Mucosa of rectum (tissue), 2 donors: ENCODE results near the gene SYNPO2.

Experiments used
- H3K27ac ChIP-seq, 2 donors: one replicate each; pipeline ENCODE4 v1.7.0; 2013; ENCODE audit warnings: inconsistent platforms in 2 of 2, low read depth in 2 of 2, low read length in 2 of 2
- H3K27me3 ChIP-seq, 2 donors: one replicate each; pipeline ENCODE4 v1.7.0; 2013; ENCODE audit warnings: low read length in 2 of 2; ENCODE audit not compliant: control insufficient read depth in 2 of 2, insufficient read depth in 2 of 2
- H3K36me3 ChIP-seq, 2 donors: one replicate each; pipeline ENCODE4 v1.7.0; 2013; ENCODE audit warnings: low read length in 2 of 2; ENCODE audit not compliant: control insufficient read depth in 2 of 2, insufficient read depth in 2 of 2
- H3K4me1 ChIP-seq, 2 donors: one replicate each; pipeline ENCODE4 v1.7.0; 2013; ENCODE audit warnings: low read length in 2 of 2, mild to moderate bottlenecking in 1 of 2; ENCODE audit not compliant: control insufficient read depth in 2 of 2, insufficient read depth in 2 of 2
- H3K4me3 ChIP-seq, 2 donors: one replicate each; pipeline ENCODE4 v1.7.0; 2013; ENCODE audit warnings: low read length in 2 of 2
- H3K9ac ChIP-seq, 2 donors: one replicate each; pipeline ENCODE4 v1.7.0; 2013; ENCODE audit warnings: low read length in 2 of 2, low read depth in 1 of 2, mild to moderate bottlenecking in 1 of 2
- H3K9me3 ChIP-seq, 2 donors: one replicate each; pipeline ENCODE4 v1.7.0; 2013; ENCODE audit warnings: low read length in 2 of 2; ENCODE audit not compliant: control insufficient read depth in 2 of 2
- donor health status: healthy.
- donor health status: Normal muscosa, but diverticular disease.

The SYNPO2 gene

GRCh38 chr4:118879409-118879808 is 9.2 kb upstream of the SYNPO2 start:
- no peaks in the 10 kb centered on the region for H3K36me3 ChIP-seq
- H3K27me3 ChIP-seq: no peaks in the 10 kb centered on the region
- H3K27ac ChIP-seq: no peak overlapping the region
- no peak overlapping the region for H3K4me3 ChIP-seq
- no peak overlapping the region for H3K9ac ChIP-seq
- no peaks in the 10 kb centered on the region for H3K4me1 ChIP-seq
- no peaks in the 10 kb centered on the region for H3K9me3 ChIP-seq

DNA sequence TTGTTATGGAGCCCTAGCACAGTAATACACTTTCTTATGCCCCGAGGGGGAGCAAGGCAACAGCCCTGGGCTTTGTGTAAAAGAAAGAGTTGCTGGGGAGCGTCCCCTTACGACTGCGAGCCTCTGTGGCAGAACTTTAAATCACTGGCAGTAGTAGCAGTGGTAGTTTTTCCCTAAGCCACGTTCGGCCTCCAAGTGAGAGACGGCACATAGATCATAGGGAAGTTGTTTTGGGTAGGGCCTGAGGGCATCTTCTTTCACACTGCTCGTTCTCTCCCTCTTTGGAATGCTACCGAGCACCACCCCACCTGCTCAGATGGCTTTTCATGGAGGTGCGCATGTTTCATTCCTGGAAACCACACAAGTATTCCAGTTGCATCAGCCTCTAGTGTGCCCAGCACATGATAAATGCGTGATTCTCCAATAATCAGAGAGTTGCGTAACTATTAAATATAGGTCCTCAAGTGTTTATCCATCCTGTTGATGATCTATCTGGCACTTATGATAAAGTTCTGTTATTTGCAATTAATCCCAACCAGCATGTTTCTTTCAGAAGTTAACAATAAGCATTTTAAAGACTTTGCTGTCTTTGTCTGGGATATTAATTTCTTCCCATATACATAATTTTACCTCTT is 7.0 kb upstream of the SYNPO2 start:
- Histone ChIP-seq H3K4me1 (no peaks in the 10 kb centered on the region), H3K9ac (no peak overlapping the region), H3K4me3 (no peak overlapping the region), H3K36me3 (no peaks in the 10 kb centered on the region), H3K27ac (no peak overlapping the region), H3K9me3 (no peaks in the 10 kb centered on the region), H3K27me3 (no peaks in the 10 kb centered on the region)

GRCh38 chr4:118883861-118884260 is 4.8 kb upstream of the SYNPO2 start:
- peaks cover under 1 to 3% of the 10 kb centered on the region in 2 donors for H3K4me1 ChIP-seq
- no peak overlapping the region for H3K27ac ChIP-seq
- H3K36me3 ChIP-seq: no peaks in the 10 kb centered on the region
- H3K27me3 ChIP-seq: peaks cover 5 to 6% of the 10 kb centered on the region in 2 donors
- no peak overlapping the region for H3K4me3 ChIP-seq
- H3K9ac ChIP-seq: no peak overlapping the region
- no peaks in the 10 kb centered on the region for H3K9me3 ChIP-seq

DNA sequence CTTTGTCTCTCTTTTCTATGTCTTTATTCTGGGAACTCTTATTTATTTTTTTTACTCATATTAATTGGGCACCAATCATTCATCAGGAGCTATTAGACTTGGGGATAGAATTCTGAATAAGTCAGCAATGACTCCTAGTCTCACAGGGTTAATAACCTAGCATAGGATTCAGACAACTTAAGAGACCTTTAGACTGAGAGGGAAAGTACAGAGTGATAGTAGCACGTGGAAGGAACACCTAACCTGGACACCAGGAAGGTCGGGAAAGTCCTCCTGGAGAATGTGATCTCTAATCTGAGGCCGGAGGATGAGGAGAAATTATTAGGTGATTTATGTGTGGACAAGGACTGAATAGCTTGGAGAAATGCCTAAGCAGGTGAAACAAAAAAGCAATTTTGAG is 3.9 kb upstream of the SYNPO2 start:
- Histone ChIP-seq H3K9ac (no peak overlapping the region), H3K27me3 (peaks cover 11 to 12% of the 10 kb centered on the region in 2 donors), H3K9me3 (no peaks in the 10 kb centered on the region), H3K4me3 (no peak overlapping the region), H3K36me3 (no peaks in the 10 kb centered on the region), H3K4me1 (peaks cover 3% of the 10 kb centered on the region in 2 donors), H3K27ac (no peak overlapping the region)

DNA sequence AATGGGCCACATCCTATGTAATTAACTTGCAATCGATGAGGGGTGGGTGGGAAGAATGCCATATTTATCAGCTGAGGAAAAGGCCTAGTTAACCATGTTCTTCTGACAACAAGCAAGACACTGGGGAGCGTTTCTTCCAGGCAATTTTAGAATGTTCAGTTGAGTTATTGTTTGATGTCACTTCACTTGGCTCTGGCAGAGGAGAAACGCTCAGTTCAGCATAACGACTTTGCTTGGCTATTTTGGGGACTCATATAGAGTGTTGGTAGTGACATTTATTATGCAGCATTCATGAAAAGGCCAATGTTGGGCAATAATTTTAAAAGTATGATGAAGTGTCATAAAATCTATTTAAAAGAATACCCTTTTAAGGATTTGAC is 648 bp downstream of the SYNPO2 start:
- H3K9me3 ChIP-seq: no peaks in the 10 kb centered on the region
- H3K4me3 ChIP-seq: peak overlapping the region; percentile 56 to 76
- H3K27ac ChIP-seq: peak overlapping the region in 1 of 2 donors; percentile 57
- peak overlapping the region; percentile 42 to 61 for H3K9ac ChIP-seq
- no peaks in the 10 kb centered on the region for H3K36me3 ChIP-seq
- H3K27me3 ChIP-seq: peaks cover 11 to 12% of the 10 kb centered on the region in 2 donors
- H3K4me1 ChIP-seq: peaks cover 3% of the 10 kb centered on the region in 2 donors

DNA sequence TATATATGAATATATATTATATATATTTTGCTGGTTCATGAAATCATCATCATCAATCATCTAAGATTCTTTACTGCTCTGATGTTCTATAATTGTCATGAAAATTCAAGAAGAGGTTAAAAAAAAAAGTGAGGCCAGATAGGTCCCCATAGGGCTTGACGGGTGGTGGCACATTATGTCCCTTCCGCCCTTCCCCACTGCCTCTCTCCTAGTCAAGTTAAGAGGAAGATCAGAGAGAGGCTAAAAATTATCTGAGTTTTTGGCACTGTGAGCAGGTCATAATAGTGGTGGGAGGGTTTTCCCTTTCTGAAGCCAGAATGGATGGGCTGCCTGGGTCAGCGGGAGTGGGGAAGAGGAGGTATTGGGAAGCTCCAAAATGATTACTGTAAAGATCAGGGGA is 5.4 kb downstream of the SYNPO2 start:
- H3K4me1 ChIP-seq: peaks cover 0 to under 1% of the 10 kb centered on the region in 2 donors
- H3K9me3 ChIP-seq: no peaks in the 10 kb centered on the region
- H3K36me3 ChIP-seq: no peaks in the 10 kb centered on the region
- no peak overlapping the region for H3K4me3 ChIP-seq
- H3K9ac ChIP-seq: no peak overlapping the region
- H3K27me3 ChIP-seq: peaks cover 4% of the 10 kb centered on the region in 2 donors
- no peak overlapping the region for H3K27ac ChIP-seq

DNA sequence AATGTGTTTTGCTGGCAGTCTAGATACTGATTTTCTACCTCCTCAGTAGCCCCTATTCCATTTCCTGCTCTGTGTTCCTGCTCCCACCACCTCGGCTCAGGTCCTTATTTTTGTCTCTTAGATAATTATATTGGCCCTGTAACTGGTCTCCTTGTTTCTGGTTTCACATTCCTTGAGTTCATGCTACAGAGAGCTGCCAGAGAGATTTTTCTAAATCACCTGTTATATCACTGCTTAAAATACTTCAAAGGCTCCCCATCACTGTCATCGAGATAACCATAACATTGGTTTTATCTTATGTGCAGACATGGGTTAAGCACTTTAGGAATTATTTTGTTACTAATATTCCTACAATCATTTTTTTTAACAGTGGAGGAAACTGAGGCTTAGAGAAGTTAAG is 9.6 kb downstream of the SYNPO2 start:
- Histone ChIP-seq H3K27me3 (no peaks in the 10 kb centered on the region), H3K9ac (no peak overlapping the region), H3K4me3 (no peak overlapping the region), H3K36me3 (no peaks in the 10 kb centered on the region), H3K27ac (no peak overlapping the region), H3K4me1 (no peaks in the 10 kb centered on the region), H3K9me3 (no peaks in the 10 kb centered on the region)

DNA sequence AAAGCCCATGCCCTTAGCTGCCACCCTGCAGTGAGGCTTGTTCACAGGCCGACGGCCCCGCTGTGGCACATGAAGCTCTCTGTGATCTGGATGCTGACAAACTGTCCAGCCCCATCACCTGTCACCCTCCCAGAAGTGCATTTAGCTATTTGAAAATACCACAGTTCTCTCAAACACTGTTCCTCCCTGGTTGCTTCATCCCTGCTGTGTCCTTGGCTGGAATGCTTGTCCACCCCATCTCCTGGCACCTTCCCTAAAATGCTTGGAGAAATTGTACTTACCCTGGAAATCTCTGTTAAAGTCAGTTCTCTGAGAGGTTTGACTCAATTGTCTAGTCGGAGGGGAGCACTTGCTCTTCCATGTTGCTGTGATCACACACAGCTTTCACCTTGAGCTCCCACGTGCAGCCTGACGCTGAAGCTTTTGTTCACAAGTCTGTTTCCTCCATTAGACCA is 10.1 kb downstream of the SYNPO2 start:
- H3K36me3 ChIP-seq: no peaks in the 10 kb centered on the region
- no peaks in the 10 kb centered on the region for H3K4me1 ChIP-seq
- H3K9me3 ChIP-seq: no peaks in the 10 kb centered on the region
- H3K4me3 ChIP-seq: no peak overlapping the region
- H3K27ac ChIP-seq: no peak overlapping the region
- H3K9ac ChIP-seq: no peak overlapping the region
- no peaks in the 10 kb centered on the region for H3K27me3 ChIP-seq

DNA sequence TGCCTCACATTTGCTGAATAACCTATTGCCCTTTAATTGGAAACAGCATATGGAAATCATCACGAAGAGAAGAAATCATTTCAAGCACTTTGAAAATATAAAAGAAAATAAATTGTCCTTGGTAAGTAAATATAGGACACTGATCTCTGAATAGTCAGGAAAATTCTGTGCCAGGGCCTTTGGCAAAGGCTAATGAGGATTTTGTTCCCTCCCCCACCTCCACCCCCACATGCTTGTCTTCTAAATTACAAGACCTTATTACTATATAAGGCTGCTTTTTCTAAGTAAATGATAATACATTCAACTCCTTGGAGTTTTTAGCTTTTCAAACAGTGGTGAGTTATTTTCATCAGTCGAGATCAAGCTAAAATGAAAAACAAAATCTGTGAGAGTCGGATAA is 15.8 kb downstream of the SYNPO2 start:
- Histone ChIP-seq H3K9me3 (no peaks in the 10 kb centered on the region), H3K4me3 (no peak overlapping the region), H3K4me1 (no peaks in the 10 kb centered on the region), H3K9ac (no peak overlapping the region), H3K27me3 (no peaks in the 10 kb centered on the region), H3K36me3 (no peaks in the 10 kb centered on the region), H3K27ac (peak overlapping the region in 1 of 2 donors; percentile 38)

GRCh38 chr4:118904935-118905334 is 16.3 kb downstream of the SYNPO2 start:
- Histone ChIP-seq H3K4me1 (no peaks in the 10 kb centered on the region), H3K4me3 (no peak overlapping the region), H3K9me3 (no peaks in the 10 kb centered on the region), H3K36me3 (no peaks in the 10 kb centered on the region), H3K27me3 (no peaks in the 10 kb centered on the region), H3K9ac (no peak overlapping the region), H3K27ac (peak overlapping the region in 1 of 2 donors; percentile 38)
